Bladder microvascular endothelial cell (primary cell): ENCODE data around the gene RESP18. TPM values are rescaled to one million over a fixed set of nuclear protein-coding genes. Genes with fewer than 3 reads are reported as not detected.

ENCODE experiments used
- total RNA-seq: library from RNA; depleted of rRNA; stranded (reverse); fragments of >200 nt; gene quantifications from 2 replicates; pipeline ENCODE4 v1.2.3, GENCODE V29; 2014

Gene RESP18
- not detected in 2 replicates for total RNA-seq

DNA sequence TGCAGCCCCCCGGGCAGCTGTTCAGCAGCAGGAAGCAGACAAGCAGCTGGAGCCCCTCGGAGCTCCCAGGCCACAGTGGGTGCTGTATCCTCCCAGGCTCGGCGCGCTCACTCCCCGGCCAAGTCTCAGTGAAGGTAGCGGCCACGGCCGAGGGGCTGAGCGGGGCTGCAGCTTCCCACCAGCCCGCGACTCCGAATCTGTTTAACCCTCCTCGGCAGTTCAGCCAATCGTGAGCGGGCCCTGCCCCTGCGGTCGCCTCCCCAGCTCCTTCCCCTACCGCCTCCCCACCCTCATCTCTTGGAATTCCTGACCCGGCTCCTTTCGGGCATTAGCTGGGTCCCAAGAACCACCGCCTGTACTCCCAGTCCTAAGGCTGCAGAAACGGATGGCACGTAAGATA lies at the start of gene RESP18:
TSS of gene RESP18 (minus strand) at position 203 of the 400 bp plus-strand sequence.

DNA sequence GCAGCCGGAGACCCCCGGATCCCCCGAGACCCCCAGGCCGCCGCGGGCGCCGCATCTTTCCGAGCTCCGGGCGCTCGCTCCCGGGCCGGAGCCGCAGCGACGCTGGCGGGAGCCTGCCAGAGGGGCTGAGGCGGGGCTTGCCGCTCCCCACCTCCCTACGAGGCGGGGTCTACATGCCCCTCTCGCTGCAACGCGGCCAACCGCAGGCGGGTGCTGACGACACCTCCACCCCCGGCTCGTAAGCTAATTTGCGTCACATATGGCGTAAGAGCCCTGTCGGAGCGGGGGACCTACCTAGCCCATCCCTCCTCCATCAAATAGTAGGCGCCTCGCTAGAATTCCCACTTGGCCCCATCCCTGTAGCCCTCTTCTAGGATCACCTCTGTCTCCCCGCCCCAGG lies 23.3 kb downstream of the RESP18 start, which contains the start of gene PTPRN:
TSS of gene PTPRN (minus strand) at position 124 of the 400 bp plus-strand sequence. CDS start at position 55, 69 bp downstream.

DNA sequence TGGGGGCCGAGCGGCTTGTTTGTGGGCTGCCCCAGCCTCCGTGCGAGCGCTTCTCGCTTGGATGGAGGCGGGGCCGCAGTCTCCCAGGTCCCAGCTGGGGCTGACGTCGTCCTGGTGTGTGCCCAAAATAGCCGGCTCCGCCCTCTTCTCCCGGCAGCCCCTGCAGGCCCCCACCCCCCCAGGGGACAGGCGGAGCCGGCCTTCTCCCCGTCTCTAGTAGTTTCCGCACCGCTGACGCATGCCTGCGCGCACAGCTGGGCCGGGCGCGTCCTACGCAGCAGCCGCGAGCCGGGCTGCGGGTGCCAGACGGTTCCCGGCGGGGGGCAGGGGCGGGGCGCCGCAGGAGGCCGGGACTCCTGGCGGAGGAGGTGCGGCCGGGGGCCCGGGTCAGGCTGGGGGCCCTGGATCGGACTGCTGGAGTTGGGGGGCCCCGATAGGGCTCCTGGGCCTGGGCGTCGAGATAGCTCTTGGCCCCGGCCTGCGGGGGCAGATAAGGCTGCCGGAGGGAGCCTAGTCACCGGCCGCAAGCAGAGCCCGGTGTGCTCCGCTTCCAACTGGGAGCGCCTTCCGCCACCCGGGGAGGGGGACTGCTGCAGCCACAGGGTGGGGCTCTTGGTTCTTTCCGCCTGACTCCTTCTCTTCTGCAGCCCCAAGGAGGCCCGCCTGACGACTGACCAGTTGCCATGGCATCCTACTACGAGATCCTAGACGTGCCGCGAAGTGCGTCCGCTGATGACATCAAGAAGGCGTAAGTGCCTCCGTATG lies 53.2 kb downstream of the RESP18 start, which contains the start of gene DNAJB2:
TSS of gene DNAJB2 (plus strand) at position 216 of the 765 bp plus-strand sequence. CDS start at position 684, 468 bp downstream.

Other genes with a start within 250 kb of the RESP18 start
- 14.9 and 24.1 TPM in 2 replicates for gene NHEJ1, start 171.9 kb downstream of the RESP18 start, total RNA-seq
- 0.81 and 4.5 TPM in 2 replicates for gene SLC23A3, start 162.7 kb downstream of the RESP18 start, total RNA-seq
- gene CNPPD1, start 155.8 kb downstream of the RESP18 start, total RNA-seq: 21.4 and 39.2 TPM in 2 replicates
- gene RETREG2, start 154.5 kb downstream of the RESP18 start, total RNA-seq: 49.7 TPM in 2 replicates
- gene ZFAND2B, start 126.0 kb downstream of the RESP18 start, total RNA-seq: 21.0 and 22.2 TPM in 2 replicates
- 31.4 and 45.8 TPM in 2 replicates for gene ABCB6, start 113.8 kb downstream of the RESP18 start, total RNA-seq
- gene ATG9A, start 103.1 kb downstream of the RESP18 start, total RNA-seq: 36.8 and 60.8 TPM in 2 replicates
- gene ANKZF1, start 102.9 kb downstream of the RESP18 start, total RNA-seq: 19.3 and 23.1 TPM in 2 replicates
- gene GLB1L, start 87.3 kb downstream of the RESP18 start, total RNA-seq: 4.2 and 6.6 TPM in 2 replicates
- 16.5 and 21.8 TPM in 2 replicates for gene STK16, start 87.3 kb downstream of the RESP18 start, total RNA-seq
- not detected in 2 replicates for gene TUBA4B, start 79.5 kb downstream of the RESP18 start, total RNA-seq
- gene TUBA4A, start 78.8 kb downstream of the RESP18 start, total RNA-seq: 9.0 and 18.1 TPM in 2 replicates
- 18.0 and 40.7 TPM in 2 replicates for gene DNAJB2, start 53.4 kb downstream of the RESP18 start, total RNA-seq
- gene PTPRN, start 23.3 kb downstream of the RESP18 start, total RNA-seq: 0.16 TPM in 1 of 2 replicates, not detected in the other
- 40.3 and 51.7 TPM in 2 replicates for gene DNPEP, start 55.2 kb upstream of the RESP18 start, total RNA-seq
- gene DES, start 85.6 kb upstream of the RESP18 start, total RNA-seq: not detected in 2 replicates
- 0.44 and 0.65 TPM in 2 replicates for gene SPEG, start 102.1 kb upstream of the RESP18 start, total RNA-seq
- gene GMPPA, start 166.1 kb upstream of the RESP18 start, total RNA-seq: 27.0 and 28.9 TPM in 2 replicates
- not detected in 2 replicates for gene ASIC4, start 181.7 kb upstream of the RESP18 start, total RNA-seq
- 1.3 and 2.9 TPM in 2 replicates for gene CHPF, start 211.1 kb upstream of the RESP18 start, total RNA-seq
- not detected in 2 replicates for gene TMEM198, start 211.3 kb upstream of the RESP18 start, total RNA-seq
- gene OBSL1, start 238.8 kb upstream of the RESP18 start, total RNA-seq: 13.9 and 33.5 TPM in 2 replicates
- not detected in 2 replicates for gene INHA, start 239.6 kb upstream of the RESP18 start, total RNA-seq